ENCODE results near the gene RIMBP3C.
"Not testable (repeated sequence)": the region's sequence is repeated elsewhere in the genome, so short reads cannot be mapped to it uniquely, and the experiment has no call there.

- not testable (repeated sequence) for TF ChIP-seq EP300 (IDR thresholded peaks at IDR 0.05; ENCODE audit: borderline replicate concordance in 1 of 2, control insufficient read depth in 1 of 2, low read depth in 2 of 2, low read length in 2 of 2); NBN (IDR thresholded peaks at IDR 0.05); MLLT1 (IDR thresholded peaks at IDR 0.05); RB1 (IDR thresholded peaks at IDR 0.05; ENCODE audit: borderline replicate concordance); TAF1 (IDR thresholded peaks at IDR 0.05; ENCODE audit: borderline replicate concordance, low read depth, low read length); ZNF217 (IDR thresholded peaks at IDR 0.05); NFYB (IDR thresholded peaks at IDR 0.05; ENCODE audit: insufficient read depth, low read depth, low read length)
- TF ChIP-seq, protein P1, sequence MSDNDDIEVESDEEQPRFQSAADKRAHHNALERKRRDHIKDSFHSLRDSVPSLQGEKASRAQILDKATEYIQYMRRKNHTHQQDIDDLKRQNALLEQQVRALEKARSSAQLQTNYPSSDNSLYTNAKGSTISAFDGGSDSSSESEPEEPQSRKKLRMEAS (IDR thresholded peaks at IDR 0.05; ENCODE audit: low read depth, low read length) = not testable (repeated sequence)
- TF ChIP-seq, protein P2, sequence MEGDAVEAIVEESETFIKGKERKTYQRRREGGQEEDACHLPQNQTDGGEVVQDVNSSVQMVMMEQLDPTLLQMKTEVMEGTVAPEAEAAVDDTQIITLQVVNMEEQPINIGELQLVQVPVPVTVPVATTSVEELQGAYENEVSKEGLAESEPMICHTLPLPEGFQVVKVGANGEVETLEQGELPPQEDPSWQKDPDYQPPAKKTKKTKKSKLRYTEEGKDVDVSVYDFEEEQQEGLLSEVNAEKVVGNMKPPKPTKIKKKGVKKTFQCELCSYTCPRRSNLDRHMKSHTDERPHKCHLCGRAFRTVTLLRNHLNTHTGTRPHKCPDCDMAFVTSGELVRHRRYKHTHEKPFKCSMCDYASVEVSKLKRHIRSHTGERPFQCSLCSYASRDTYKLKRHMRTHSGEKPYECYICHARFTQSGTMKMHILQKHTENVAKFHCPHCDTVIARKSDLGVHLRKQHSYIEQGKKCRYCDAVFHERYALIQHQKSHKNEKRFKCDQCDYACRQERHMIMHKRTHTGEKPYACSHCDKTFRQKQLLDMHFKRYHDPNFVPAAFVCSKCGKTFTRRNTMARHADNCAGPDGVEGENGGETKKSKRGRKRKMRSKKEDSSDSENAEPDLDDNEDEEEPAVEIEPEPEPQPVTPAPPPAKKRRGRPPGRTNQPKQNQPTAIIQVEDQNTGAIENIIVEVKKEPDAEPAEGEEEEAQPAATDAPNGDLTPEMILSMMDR (IDR thresholded peaks at IDR 0.05 in 2 of 3, conservative IDR thresholded peaks at IDR 0.05 in 1 of 3; ENCODE audit: control insufficient read depth in 2 of 3, extremely low read depth in 1 of 3, insufficient read depth in 1 of 3, low read depth in 3 of 3, low read length in 3 of 3) = not testable (repeated sequence)
Measured at GRCh38 chr22:21514117-21514516, 37.1 kb downstream of the RIMBP3C start.

All from GM12878 (cell line).